HCT116 (cell line): ENCODE results near the gene ZNF524. TPM values are rescaled to one million over a fixed set of nuclear protein-coding genes. Genes with fewer than 3 reads are reported as not detected.

Experiments
- ATAC-seq: fragments of 200-7000 bp; cut with Tn5 transposase; 2 replicates; pipeline ENCODE4 v1.9.1; 2020; ENCODE audit warnings: mild to moderate bottlenecking, moderate library complexity
- BruUV-seq: library from RNA; stranded (reverse); fragments of 400-500 nt; replicated peaks from 2 replicates; lab custom pipeline; 2021; lab: Mats Ljungman, UMichigan
- CTCF ChIA-PET: fragments of 300-600 bp; sonication (Branson Sonifier 250); formaldehyde crosslinking; loops from one replicate; lab custom pipeline; 2021; ENCODE audit warnings: antibody characterized with exemption; lab: Charles Lee
- POLR2A ChIA-PET: fragments of 300-600, 350-600 bp; sonication (Branson Sonifier 250); formaldehyde crosslinking; loops from one replicate; lab custom pipeline; 2021; ENCODE audit warnings: antibody characterized with exemption; lab: Charles Lee
- RAD21 ChIA-PET, 2 experiments: fragments of 300-600 bp; sonication (Branson Sonifier 250); formaldehyde crosslinking; loops; one replicate each; lab custom pipeline; 2023; ENCODE audit warnings: low total read pairs in 2 of 2; ENCODE audit not compliant: uncharacterized antibody in 2 of 2, unreplicated experiment in 2 of 2, low non-redundant PET in 1 of 2; lab: Charles Lee
- DNase-seq: peaks from one replicate; pipeline ENCODE4 v3.0.0-alpha.2; 2010; ENCODE audit warnings: low read depth, low spot score
- H2AFZ ChIP-seq: fragments of 200-600 bp; shearing (Covaris generic), sonication (generic); 2 replicates; pipeline ENCODE4 v1.6.1; 2017; ENCODE audit warnings: low read depth, mixed run types, mixed read lengths, antibody characterized with exemption, low read length; ENCODE audit not compliant: poor library complexity, severe bottlenecking
- H3K27ac ChIP-seq: 2 replicates; pipeline ENCODE4 v1.5.1; 2012; ENCODE audit warnings: low read depth, low read length
- H3K27me3 ChIP-seq: fragments of 200-600 bp; sonication (generic); 2 replicates; pipeline ENCODE4 v1.6.1; 2016; ENCODE audit warnings: mixed run types, low read length, mixed read lengths; ENCODE audit not compliant: insufficient read depth
- H3K36me3 ChIP-seq, 2 experiments: fragments of 200-500 bp in 1 of 2; fragments of 200-600 bp in 1 of 2; sonication (Bioruptor generic) in 1 of 2; sonication (generic) in 1 of 2; 2 replicates each; pipeline versions ENCODE4 v1.5.1 to v1.6.1; 2014 to 2016; ENCODE audit warnings: low read length in 2 of 2, inconsistent platforms in 1 of 2, mixed read lengths in 1 of 2, mixed run types in 1 of 2; ENCODE audit not compliant: insufficient read depth in 2 of 2, control insufficient read depth in 1 of 2
- H3K4me1 ChIP-seq, 2 experiments: fragments of 200-600 bp in 1 of 2; sonication (generic) in 1 of 2; 2 replicates each; pipeline versions ENCODE4 v1.5.1 to v1.6.1; 2012 to 2017; ENCODE audit warnings: low read length in 2 of 2, inconsistent platforms in 1 of 2, mild to moderate bottlenecking in 1 of 2, mixed read lengths in 1 of 2, mixed run types in 1 of 2, moderate library complexity in 1 of 2; ENCODE audit not compliant: insufficient read depth in 2 of 2, control insufficient read depth in 1 of 2
- H3K4me2 ChIP-seq: fragments of 200-600 bp; sonication (generic); 2 replicates; pipeline ENCODE4 v1.6.1; 2017; ENCODE audit warnings: mixed run types, low read length, mixed read lengths
- H3K4me3 ChIP-seq, 2 experiments: fragments of 200-600 bp in 1 of 2; sonication (generic) in 1 of 2; replicated peaks in 1 of 2; 2 replicates each; pipeline ENCODE4 v1.5.1; 2011 to 2016; ENCODE audit warnings: low read length in 2 of 2, control low read depth in 1 of 2, low read depth in 1 of 2, mild to moderate bottlenecking in 1 of 2, mixed read lengths in 1 of 2, mixed run types in 1 of 2
- H3K79me2 ChIP-seq: fragments of 200-600 bp; sonication (generic); 2 replicates; pipeline ENCODE4 v1.6.1; 2017; ENCODE audit warnings: mild to moderate bottlenecking, mixed run types, low read length, moderate library complexity, mixed read lengths; ENCODE audit not compliant: insufficient read depth
- H3K9ac ChIP-seq: fragments of 200-600 bp; sonication (generic); 2 replicates; pipeline ENCODE4 v1.6.1; 2016; ENCODE audit warnings: low read length, mixed read lengths
- H3K9me2 ChIP-seq: fragments of 200-600 bp; sonication (generic), shearing (Covaris generic); 2 replicates; pipeline ENCODE4 v1.6.1; 2017; ENCODE audit warnings: mixed run types, mild to moderate bottlenecking, moderate library complexity; ENCODE audit not compliant: insufficient read depth
- H3K9me3 ChIP-seq, 2 experiments: fragments of 200-500 bp in 1 of 2; fragments of 200-600 bp in 1 of 2; sonication (Bioruptor generic) in 1 of 2; sonication (generic) in 1 of 2; 2 replicates each; pipeline ENCODE4 v1.6.1; 2014 to 2017; ENCODE audit warnings: low read length in 2 of 2, mixed read lengths in 2 of 2, inconsistent platforms in 1 of 2, low read depth in 1 of 2, mild to moderate bottlenecking in 1 of 2, mixed run types in 1 of 2, moderate library complexity in 1 of 2; ENCODE audit not compliant: control insufficient read depth in 1 of 2, insufficient read depth in 1 of 2
- H4K20me1 ChIP-seq: fragments of 200-600 bp; sonication (generic), shearing (Covaris generic); 2 replicates; pipeline ENCODE4 v1.6.1; 2017; ENCODE audit warnings: mixed run types, mild to moderate bottlenecking, moderate library complexity; ENCODE audit not compliant: insufficient read depth
- CBX3 ChIP-seq: IDR thresholded peaks from 2 replicates; pipeline ENCODE4 v1.6.1; 2012; ENCODE audit warnings: low read depth
- EGR1 ChIP-seq: IDR thresholded peaks from 2 replicates; pipeline ENCODE4 v1.6.1; 2012; ENCODE audit warnings: low read depth
- EZH2 ChIP-seq: fragments of 200-600 bp; sonication (generic); IDR thresholded peaks from 2 replicates; pipeline ENCODE4 v1.6.1; 2017; ENCODE audit warnings: antibody characterized with exemption, mixed run types
- JUND ChIP-seq: IDR thresholded peaks from 2 replicates; pipeline ENCODE4 v1.6.1; 2012
- POLR2AphosphoS5 ChIP-seq: IDR thresholded peaks from 2 replicates; pipeline ENCODE4 v1.6.1; 2011; ENCODE audit warnings: mild to moderate bottlenecking, low read depth, low read length, moderate library complexity
- RAD21 ChIP-seq: IDR thresholded peaks from 2 replicates; pipeline ENCODE4 v1.6.1; 2012; ENCODE audit warnings: low read depth, mild to moderate bottlenecking
- SP1 ChIP-seq: IDR thresholded peaks from 2 replicates; pipeline ENCODE4 v1.6.1; 2012; ENCODE audit warnings: low read depth
- intact Hi-C: fragments of 100-400 bp; cut with micrococcal nuclease; formaldehyde crosslinking; loops from 2 replicates; pipeline ENCODE4 v1.10.0; 2022
- total RNA-seq: library from RNA; stranded (reverse); gene quantifications from one replicate; pipeline ENCODE4 v1.2.1, GENCODE V29; 2021; ENCODE audit not compliant: unreplicated experiment
- TF ChIP-seq, protein P1 (sequence below): IDR thresholded peaks from 2 replicates; pipeline ENCODE4 v1.6.1; 2012
- TF ChIP-seq, protein P2 (sequence below): IDR thresholded peaks from 2 replicates; pipeline ENCODE4 v1.6.1; 2011; ENCODE audit warnings: mild to moderate bottlenecking, low read length, moderate library complexity; ENCODE audit not compliant: insufficient replicate concordance; ENCODE audit errors: extremely low read depth

Gene ZNF524
- total RNA-seq, 1 experiment from 2014 or later: 17.2 TPM

DNA sequence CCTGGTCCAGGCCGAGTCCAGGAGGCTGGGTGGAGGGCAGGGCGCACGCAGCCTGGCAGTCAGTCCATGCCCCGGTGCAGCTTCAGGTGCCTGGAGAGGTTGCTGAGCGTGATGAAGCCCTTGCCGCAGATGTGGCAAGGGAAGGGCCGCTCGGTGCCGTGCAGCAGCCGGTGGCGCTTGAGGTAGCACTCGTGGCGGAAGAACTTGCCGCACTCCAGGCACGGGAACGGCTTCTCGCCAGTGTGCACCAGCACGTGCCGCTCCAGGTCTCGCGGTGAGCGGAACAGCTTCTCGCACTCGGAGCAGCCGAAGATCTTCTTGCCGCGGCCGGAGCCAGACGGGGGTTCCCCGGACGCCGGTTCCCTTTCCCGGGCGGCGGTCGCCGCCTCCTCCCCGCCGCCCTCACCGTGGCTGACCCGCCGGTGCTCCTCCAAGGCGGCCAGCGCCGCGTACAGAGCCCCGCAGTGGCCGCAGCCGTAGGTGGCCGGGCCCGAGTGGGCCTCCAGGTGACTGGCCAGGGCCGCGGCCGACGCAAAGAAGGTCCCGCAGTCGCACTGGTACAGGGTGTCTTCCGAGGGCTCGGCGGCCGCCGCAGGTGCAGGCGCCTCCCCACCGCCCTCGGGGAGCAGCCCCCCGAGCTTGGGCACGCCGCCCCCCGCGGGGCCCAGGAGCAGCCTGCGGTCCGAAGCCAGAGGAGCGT, 7.5 kb upstream of the ZNF524 start:
- no peak overlapping the region for H2AFZ ChIP-seq
- H3K4me3 ChIP-seq: no peak overlapping the region
- no peak overlapping the region for H3K27ac ChIP-seq
- no peaks in the 10 kb centered on the region for H3K9me3 ChIP-seq
- no peak overlapping the region for H3K9ac ChIP-seq
- peaks cover 3 to 15% of the 10 kb centered on the region in 2 experiments for H3K36me3 ChIP-seq
- H3K79me2 ChIP-seq: no peaks in the 10 kb centered on the region
- intact Hi-C loops: no loop called here
- no TSS peak for BruUV-seq
- no peak for DNase-seq
- ChIA-PET RAD21 (no interaction called here), CTCF (no interaction called here), POLR2A (no interaction called here)
- no peak for TF ChIP-seq SP1
- TF ChIP-seq, protein P1, sequence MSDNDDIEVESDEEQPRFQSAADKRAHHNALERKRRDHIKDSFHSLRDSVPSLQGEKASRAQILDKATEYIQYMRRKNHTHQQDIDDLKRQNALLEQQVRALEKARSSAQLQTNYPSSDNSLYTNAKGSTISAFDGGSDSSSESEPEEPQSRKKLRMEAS: no peak
- no peaks in the 10 kb centered on the region for H3K9me2 ChIP-seq
- H3K27me3 ChIP-seq: no peaks in the 10 kb centered on the region
- H4K20me1 ChIP-seq: no peaks in the 10 kb centered on the region
- H3K4me2 ChIP-seq: no peak overlapping the region
- ATAC-seq: no peak
- peaks cover 3 to 12% of the 10 kb centered on the region in 2 experiments; a peak in 3 of 4 replicates for H3K4me1 ChIP-seq

DNA sequence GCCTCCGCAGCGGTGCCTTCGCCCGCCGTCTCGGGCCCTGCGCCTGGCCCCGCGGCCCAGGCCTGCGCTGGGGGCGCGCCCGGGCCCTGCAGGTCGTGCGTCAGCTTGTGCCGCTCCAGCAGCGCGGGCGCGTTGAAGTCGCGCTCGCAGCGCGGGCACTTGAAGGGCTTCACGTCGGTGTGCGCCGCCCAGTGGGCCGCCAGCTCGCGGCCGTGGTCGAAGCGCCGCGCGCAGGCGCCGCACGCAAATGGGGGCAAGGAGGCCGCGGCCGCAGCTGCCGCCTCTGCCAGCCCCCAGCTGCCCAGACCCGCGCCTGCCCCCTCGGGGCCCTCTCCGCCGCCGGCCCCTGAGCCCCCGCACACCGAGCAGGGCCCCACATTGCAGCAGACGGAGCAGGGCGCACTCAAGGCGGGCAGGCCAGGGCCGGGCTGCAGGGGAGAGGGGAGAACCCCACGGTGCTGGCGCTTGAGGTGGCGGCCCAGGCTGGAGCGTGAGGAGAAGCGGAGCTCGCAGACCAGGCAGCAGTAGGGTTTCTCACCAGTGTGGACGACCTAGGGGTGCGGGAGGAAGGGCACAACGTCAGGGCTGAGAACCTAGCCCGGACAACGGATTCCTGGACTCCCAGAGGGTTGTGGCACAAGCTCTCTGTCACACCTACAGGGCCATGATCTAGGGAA, 6.9 kb upstream of the ZNF524 start:
- Histone ChIP-seq H3K9me3 (no peaks in the 10 kb centered on the region), H2AFZ (no peak overlapping the region), H3K27ac (no peak overlapping the region), H3K9ac (no peak overlapping the region), H3K36me3 (peaks cover 3 to 15% of the 10 kb centered on the region in 2 experiments), H3K4me3 (no peak overlapping the region), H3K4me1 (peaks cover 3 to 12% of the 10 kb centered on the region in 2 experiments; a peak in 3 of 4 replicates), H3K9me2 (no peaks in the 10 kb centered on the region), H3K4me2 (no peak overlapping the region), H4K20me1 (no peaks in the 10 kb centered on the region), H3K27me3 (no peaks in the 10 kb centered on the region), H3K79me2 (no peaks in the 10 kb centered on the region; the same call in 1 of the 2 replicates)
- CTCF ChIA-PET: no interaction called here
- no peak for TF ChIP-seq EZH2
- TF ChIP-seq SP1: no peak
- no peak for TF ChIP-seq RAD21
- no peak for TF ChIP-seq POLR2AphosphoS5
- TF ChIP-seq CBX3: no peak
- TF ChIP-seq EGR1: no peak
- TF ChIP-seq JUND: no peak
- TF ChIP-seq, protein P2, sequence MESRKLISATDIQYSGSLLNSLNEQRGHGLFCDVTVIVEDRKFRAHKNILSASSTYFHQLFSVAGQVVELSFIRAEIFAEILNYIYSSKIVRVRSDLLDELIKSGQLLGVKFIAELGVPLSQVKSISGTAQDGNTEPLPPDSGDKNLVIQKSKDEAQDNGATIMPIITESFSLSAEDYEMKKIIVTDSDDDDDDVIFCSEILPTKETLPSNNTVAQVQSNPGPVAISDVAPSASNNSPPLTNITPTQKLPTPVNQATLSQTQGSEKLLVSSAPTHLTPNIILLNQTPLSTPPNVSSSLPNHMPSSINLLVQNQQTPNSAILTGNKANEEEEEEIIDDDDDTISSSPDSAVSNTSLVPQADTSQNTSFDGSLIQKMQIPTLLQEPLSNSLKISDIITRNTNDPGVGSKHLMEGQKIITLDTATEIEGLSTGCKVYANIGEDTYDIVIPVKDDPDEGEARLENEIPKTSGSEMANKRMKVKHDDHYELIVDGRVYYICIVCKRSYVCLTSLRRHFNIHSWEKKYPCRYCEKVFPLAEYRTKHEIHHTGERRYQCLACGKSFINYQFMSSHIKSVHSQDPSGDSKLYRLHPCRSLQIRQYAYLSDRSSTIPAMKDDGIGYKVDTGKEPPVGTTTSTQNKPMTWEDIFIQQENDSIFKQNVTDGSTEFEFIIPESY: no peak
- DNase-seq (no peak), ATAC-seq (no peak)
- RAD21 ChIA-PET: no interaction called here
- no TSS peak for BruUV-seq
- POLR2A ChIA-PET: no interaction called here
- intact Hi-C loops: no loop called here
